Measurements from ENCODE around the gene FGF5. TPM values are rescaled to one million over a fixed set of nuclear protein-coding genes. Genes with fewer than 3 reads are reported as not detected.

The FGF5 gene
- total and polyA plus RNA-seq, 10 of the 15 experiments (the other 5 are each of a cell fraction or from before 2014, with no cell fraction given), result 0.87 to 7.4 (median 1.6) TPM

GRCh38 chr4:80229590-80229989 lies 36.9 kb upstream of the FGF5 start (continued):
- TF ChIP-seq, protein P1, sequence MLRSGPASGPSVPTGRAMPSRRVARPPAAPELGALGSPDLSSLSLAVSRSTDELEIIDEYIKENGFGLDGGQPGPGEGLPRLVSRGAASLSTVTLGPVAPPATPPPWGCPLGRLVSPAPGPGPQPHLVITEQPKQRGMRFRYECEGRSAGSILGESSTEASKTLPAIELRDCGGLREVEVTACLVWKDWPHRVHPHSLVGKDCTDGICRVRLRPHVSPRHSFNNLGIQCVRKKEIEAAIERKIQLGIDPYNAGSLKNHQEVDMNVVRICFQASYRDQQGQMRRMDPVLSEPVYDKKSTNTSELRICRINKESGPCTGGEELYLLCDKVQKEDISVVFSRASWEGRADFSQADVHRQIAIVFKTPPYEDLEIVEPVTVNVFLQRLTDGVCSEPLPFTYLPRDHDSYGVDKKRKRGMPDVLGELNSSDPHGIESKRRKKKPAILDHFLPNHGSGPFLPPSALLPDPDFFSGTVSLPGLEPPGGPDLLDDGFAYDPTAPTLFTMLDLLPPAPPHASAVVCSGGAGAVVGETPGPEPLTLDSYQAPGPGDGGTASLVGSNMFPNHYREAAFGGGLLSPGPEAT (IDR thresholded peaks at IDR 0.05; ENCODE audit: low read depth), result peak; percentile 86; the same call in 1 of the 2 replicates
- TF ChIP-seq BMI1 (IDR thresholded peaks at IDR 0.05; ENCODE audit: borderline replicate concordance) (peak; percentile 52), HCFC1 (IDR thresholded peaks at IDR 0.05; ENCODE audit: low read length) (no peak), TCF3 (IDR thresholded peaks at IDR 0.05; ENCODE audit: borderline replicate concordance, insufficient read depth, low read depth, low read length) (peak; percentile 60; the same call in 1 of the 2 replicates), BACH1 (IDR thresholded peaks at IDR 0.05; ENCODE audit: borderline replicate concordance) (peak; percentile 78; the same call in 1 of the 2 replicates), RELA (IDR thresholded peaks at IDR 0.05; ENCODE audit: borderline replicate concordance, partially characterized antibody) (no peak), BCL11A (IDR thresholded peaks at IDR 0.05; ENCODE audit: low read depth, low read length) (peak; percentile 68), CREB1 (IDR thresholded peaks at IDR 0.05; ENCODE audit: low read depth) (0 out of 2 replicates have a peak, but pooled peaks have one; percentile 20), JUNB (IDR thresholded peaks at IDR 0.05) (peak; percentile 67), PKNOX1 (IDR thresholded peaks at IDR 0.05) (peak; percentile 87), NFIC (IDR thresholded peaks at IDR 0.05; ENCODE audit: low read depth, low read length) (peak; percentile 90), TBL1XR1 (IDR thresholded peaks at IDR 0.05; ENCODE audit: low read depth, low read length) (0 out of 2 replicates have a peak, but pooled peaks have one; percentile 63), IKZF1 (conservative IDR thresholded peaks at IDR 0.05) (peak; percentile 95), POLR2A (IDR thresholded peaks at IDR 0.05; ENCODE audit: low read depth, low read length) (no peak), ZNF592 (IDR thresholded peaks at IDR 0.05) (peak; percentile 67; the same call in 1 of the 2 replicates), USF1 (IDR thresholded peaks at IDR 0.05; ENCODE audit: borderline replicate concordance, extremely low read length, insufficient read depth, low read depth, low read length) (no peak)
- TF ChIP-seq, protein P2, sequence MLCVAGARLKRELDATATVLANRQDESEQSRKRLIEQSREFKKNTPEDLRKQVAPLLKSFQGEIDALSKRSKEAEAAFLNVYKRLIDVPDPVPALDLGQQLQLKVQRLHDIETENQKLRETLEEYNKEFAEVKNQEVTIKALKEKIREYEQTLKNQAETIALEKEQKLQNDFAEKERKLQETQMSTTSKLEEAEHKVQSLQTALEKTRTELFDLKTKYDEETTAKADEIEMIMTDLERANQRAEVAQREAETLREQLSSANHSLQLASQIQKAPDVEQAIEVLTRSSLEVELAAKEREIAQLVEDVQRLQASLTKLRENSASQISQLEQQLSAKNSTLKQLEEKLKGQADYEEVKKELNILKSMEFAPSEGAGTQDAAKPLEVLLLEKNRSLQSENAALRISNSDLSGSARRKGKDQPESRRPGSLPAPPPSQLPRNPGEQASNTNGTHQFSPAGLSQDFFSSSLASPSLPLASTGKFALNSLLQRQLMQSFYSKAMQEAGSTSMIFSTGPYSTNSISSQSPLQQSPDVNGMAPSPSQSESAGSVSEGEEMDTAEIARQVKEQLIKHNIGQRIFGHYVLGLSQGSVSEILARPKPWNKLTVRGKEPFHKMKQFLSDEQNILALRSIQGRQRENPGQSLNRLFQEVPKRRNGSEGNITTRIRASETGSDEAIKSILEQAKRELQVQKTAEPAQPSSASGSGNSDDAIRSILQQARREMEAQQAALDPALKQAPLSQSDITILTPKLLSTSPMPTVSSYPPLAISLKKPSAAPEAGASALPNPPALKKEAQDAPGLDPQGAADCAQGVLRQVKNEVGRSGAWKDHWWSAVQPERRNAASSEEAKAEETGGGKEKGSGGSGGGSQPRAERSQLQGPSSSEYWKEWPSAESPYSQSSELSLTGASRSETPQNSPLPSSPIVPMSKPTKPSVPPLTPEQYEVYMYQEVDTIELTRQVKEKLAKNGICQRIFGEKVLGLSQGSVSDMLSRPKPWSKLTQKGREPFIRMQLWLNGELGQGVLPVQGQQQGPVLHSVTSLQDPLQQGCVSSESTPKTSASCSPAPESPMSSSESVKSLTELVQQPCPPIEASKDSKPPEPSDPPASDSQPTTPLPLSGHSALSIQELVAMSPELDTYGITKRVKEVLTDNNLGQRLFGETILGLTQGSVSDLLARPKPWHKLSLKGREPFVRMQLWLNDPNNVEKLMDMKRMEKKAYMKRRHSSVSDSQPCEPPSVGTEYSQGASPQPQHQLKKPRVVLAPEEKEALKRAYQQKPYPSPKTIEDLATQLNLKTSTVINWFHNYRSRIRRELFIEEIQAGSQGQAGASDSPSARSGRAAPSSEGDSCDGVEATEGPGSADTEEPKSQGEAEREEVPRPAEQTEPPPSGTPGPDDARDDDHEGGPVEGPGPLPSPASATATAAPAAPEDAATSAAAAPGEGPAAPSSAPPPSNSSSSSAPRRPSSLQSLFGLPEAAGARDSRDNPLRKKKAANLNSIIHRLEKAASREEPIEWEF (IDR thresholded peaks at IDR 0.05; ENCODE audit: insufficient replicate concordance, low read depth, low read length), result peak; percentile 91
